ENCODE measurements around the gene DIDO1. TPM values are rescaled to one million over a fixed set of nuclear protein-coding genes. Genes with fewer than 3 reads are reported as not detected.

The DIDO1 gene
- 28.8 TPM for polyA plus RNA-seq (2013, experiment 1 of 2; ENCODE audit: insufficient read length)
- polyA plus RNA-seq (2013, experiment 2 of 2; ENCODE audit: insufficient read length), result 26.8 TPM

GRCh38 chr20:62926229-62927127, at the start of gene DIDO1:
Gene DIDO1 (minus strand): TSS chr20:62926505.
- peak; percentile 79 for DNase-seq

DNA sequence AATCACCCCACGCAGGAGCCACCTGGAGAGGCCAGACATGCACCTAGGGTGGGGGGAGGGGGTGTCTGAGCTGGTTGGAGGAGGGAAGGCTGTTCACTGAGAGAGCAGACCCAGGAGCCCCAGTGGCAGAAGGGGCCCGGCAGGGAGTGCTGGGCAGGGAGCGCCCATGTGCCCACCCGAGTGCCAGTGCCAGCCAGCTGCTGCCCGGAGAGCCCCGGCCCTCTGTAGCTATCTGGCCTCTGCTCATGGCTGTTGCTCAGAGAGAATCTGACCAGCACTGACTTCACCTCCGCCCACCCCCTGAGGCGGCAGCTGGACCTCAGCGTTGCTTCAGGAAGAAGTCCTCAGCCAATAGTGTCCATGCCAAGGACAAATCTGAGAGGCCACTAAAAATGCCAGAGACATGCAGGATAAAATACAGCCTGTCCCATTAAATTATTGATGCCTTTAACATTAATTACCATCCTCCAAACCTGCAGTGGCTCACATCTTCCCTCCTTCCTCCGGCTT, 49.0 kb upstream of the DIDO1 start:
- no peak for DNase-seq

DNA sequence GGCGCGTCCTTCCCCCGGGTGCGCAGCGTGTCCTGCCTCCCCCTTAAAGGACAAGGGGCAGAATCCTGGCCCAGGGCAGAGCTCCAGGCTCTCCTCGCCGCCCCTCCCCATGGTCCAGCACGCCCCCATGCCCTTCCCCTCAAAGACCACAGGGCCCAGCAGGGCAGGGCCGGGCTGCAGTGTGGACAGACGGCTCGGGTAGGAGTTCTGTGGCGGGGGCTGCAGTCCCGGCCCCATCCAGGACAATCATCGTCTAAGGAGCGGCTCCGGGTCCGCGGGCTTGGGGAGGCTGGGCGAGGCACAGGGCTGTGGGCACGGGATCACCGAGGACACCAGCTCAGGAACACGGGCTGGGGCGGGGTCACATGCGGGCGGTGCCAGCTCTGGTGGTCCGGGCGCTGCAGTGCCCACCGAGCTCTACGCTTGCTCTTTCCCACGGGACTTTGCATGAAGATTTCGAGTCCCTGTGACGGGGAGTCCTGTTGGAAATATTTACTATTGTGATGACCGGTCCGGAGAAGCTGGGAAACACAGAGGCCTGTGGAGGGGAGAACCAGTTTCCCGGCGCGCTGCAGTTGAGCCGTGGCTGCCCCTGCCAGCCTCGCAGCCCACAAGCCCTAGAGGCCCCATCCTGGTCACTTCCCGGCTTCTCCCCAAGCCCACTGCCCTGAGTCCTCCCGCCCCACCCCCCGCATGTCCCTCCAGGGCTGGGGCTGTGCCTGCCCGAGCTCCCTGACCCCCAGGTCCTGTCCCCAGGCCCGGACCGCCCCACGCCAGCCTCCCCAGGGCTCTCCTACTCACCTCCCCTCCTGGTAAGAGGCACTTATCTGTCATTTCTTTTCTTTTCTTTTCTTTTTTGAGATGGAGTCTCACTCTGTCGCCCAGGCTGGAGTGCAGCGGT, 46.8 kb upstream of the DIDO1 start:
- DNase-seq, result no peak

DNA sequence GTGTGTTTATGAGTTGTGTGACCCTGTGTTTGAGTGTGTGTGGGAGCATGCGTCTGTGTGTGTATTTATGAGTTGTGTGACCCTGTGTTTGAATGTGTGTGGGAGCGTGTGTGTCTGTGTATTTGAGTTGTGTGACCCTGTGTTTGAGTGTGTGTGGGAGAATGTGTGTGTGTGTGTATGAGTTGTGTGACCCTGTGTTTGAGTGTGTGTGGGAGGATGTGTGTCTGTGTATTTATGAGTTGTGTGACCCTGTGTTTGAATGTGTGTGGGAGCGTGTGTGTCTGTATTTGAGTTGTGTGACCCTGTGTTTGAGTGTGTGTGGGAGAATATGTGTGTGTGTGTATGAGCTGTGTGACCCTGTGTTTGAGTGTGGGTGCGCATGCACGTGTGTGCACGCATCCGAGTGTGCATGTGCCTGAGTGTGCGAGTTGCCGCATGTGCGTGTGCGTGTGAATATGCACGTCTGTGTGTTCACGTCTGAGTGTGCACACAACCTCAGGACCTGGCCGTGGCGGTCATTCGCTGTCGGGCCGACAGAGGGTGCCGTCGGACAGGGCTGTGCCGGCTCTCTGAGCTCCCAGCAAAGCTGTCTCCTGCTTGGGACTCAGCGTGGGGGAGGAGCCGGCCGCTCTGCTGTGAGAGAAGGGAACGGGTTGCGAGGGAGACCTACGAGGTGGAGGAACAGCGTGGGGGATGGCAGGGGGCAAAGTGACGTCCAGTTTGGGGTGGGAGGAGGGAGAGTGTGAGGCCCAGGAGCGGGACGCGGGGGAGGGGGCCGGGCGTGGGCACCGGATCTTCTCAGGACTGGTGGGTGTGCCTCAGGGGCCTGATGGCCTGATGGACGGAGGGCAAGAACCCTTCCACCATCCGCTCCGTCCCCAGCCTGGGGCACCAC, 45.9 kb upstream of the DIDO1 start:
- DNase-seq, result peak; percentile 71

GRCh38 chr20:62971211-62971949, 45.1 kb upstream of the DIDO1 start:
- DNase-seq, result no peak

GRCh38 chr20:62970307-62971210, 44.3 kb upstream of the DIDO1 start:
- DNase-seq, result no peak

DNA sequence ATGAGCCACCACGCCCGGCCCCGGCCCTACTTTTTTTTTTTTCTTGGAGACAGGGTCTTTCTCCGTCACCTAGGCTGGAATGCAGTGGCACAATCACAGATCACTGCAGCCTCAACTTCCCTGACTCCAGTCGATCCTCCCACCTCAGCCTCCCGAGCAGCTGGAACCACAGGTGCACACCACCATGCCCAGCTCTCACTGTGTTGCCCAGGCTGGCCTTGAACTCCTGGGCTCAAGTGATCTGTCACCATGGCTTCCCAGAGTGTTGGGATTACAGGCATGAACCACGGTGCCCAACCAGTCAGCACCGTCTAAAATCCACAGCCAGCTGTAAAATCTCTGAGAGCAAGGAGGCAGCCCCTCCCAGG, 43.6 kb upstream of the DIDO1 start:
- no peak for DNase-seq

GRCh38 chr20:62969179-62969760, 43.0 kb upstream of the DIDO1 start:
- DNase-seq, result no peak

DNA sequence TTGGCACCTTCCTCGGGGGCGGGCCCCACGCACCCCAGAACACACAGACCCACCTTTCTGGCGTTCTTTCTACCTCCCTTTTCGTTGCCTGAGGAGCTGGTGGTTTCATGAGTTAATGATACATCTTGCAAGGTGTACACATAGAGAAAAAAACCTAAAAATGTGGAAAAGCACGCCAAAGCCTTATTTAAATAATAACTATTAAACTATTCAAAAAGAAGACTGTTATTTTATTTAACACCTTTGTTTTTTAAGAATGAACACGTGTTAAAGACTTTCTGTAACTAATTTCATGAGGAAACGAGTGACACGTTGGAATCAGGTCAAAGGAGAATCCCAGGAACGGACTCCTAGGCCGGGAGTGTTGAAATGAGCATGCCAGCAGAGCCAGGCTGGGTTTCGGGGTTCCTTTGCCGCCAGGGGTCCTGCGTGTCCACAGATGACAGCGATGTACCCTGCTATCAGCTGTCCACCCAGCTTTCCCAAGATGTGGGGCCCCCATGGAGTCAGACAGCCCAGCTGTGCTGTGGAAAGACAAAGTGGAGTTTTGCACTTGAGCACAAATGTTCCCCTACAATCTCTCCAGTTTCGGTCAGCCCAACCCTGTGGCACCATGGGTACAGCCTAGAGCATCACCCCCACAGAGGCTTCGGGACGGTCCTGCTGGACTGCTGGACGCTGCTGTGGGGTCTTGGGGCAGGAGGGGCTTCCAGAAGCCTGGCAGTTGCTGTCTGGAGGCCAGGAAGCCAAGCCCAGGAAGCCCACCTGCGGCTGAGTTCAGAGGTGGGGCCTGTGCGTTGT, 42.3 kb upstream of the DIDO1 start:
- DNase-seq, result no peak

DNA sequence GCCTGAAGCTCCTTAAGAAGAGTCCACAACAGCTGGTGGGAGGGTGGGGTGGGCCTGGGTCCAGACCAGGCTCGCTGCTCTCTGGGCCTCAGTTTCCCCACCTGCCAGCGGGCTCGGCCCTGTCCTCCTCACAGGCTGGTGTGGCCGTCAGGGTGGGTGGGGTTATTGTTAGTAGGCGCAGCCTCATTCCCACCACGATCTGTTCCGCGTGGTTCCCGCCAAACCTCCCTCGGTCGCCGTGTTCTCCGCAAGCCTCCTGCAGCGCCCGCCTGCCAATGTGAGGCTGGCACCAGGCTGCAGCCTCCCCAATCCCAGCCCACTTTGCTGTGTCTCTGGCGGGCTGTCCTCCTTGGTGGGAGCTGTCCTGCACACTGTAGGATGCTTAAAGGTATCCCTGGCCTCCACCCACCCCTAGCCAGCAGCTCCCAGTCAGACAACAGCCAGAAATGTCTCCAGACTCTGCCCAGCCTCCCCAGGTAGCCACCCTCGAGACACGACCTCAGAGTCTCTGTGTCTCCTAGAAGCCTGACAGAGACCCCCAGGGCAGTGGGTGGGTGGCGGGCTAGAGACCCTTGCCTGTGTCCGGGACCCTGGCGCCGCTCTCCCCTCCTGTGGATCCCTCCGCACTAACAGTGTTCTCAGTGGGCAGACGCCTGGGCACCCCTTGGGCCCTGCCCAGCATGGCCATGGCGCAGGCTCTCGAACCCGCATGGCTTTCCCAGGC, 41.5 kb upstream of the DIDO1 start:
- no peak for DNase-seq

GRCh38 chr20:62967149-62967501, 40.8 kb upstream of the DIDO1 start:
- DNase-seq, result no peak

- no peak for DNase-seq
Measured at GRCh38 chr20:62966212-62967148, 40.2 kb upstream of the DIDO1 start.

DNA sequence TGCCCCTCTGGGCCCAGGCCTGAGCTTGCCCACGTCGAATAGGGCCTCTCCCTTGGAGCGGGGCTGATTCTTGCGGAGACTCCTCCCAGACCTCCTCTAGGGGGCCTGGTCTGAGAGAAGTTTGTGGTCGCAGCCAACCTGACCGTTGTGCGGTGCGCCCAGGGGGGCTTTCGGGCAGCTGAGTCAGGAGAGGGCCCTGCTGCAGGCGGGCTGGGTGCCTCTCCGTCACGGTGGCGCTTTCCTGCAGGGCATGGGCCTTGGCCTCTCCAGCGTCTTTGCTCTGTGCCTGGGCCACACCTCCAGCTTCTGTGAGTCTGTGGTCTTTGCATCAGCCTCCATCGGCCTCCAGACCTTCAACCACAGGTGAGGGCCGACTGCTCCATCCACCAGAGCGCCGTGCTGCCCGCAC, 39.1 kb upstream of the DIDO1 start:
- DNase-seq, result no peak

- peak; percentile 14 for DNase-seq
Measured at GRCh38 chr20:62964700-62965099, 38.4 kb upstream of the DIDO1 start.

DNA sequence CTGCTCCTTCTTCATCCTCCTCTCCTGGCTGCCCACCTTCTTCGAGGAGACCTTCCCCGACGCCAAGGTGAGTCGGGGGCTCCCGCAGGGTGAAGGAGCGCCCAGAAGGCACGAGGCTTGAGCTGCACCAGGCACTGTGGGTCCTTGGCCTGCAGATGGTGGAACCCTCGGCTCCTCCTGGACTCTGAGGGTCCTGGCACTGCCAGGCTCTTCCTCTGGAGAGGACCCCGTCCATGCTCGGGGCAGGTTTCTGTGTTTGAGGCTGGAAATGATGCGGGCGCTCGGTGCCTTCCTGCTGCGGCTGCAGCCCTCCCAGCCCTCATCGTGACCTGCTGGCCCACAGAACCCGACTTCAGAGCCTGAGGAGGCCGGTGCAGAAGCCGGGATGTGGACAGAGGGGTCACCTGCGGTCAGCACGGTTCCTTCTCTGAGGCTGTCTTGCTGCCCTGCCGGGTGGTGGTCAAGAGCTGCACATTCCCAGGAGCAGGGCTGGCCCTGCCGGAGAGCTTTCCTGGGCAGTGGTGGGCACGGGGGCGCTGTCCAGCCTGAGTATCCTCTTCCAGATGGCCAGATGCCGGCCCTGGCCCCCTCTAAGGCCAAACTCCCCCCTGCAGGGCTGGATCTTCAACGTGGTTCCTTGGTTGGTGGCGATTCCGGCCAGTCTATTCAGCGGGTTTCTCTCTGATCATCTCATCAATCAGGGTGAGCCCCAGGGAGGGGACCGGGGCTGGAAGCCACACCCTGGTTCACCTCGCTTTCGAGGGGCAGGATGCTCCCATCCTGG, 37.5 kb upstream of the DIDO1 start:
- DNase-seq, result no peak

- no peak for DNase-seq
Measured at GRCh38 chr20:62962891-62963613, 36.7 kb upstream of the DIDO1 start.
